ENCODE results near the gene APOBEC3G.

DNA sequence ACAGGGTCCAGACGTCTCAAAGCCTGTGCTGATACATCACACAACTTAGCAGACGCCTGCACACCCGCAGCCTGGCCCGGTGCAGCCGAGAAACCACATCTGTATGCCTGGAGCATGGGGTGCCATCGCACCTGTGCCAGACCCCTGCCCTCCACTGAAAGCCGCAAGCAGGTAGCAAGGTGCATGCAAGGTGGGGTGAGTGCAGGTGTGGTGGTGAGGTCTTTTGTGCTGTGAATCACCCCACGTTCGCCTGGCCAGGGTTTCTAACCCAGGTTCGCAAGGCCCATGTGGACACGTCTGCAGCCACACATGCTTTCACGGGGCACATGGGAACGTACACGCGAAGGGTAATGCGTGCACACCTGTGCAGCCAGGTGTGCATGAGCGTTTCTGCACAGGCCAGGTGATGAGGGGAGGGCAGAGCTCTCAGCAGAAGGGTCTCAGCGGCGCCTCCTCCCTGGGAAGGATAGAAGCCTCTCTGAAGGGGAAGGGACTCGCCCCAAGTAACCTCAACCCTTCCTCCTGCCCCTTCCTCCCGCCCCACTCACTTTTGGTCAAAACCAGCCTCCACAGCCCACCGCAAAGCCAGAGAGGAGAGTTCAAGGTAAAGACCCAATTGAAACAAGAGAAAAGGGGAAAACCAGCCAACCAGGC is 55.9 kb downstream of the APOBEC3G start:
- TF ChIP-seq, protein P1, sequence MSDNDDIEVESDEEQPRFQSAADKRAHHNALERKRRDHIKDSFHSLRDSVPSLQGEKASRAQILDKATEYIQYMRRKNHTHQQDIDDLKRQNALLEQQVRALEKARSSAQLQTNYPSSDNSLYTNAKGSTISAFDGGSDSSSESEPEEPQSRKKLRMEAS (IDR thresholded peaks at IDR 0.05; ENCODE audit: low read depth) = no peak
- TF ChIP-seq, protein P2, sequence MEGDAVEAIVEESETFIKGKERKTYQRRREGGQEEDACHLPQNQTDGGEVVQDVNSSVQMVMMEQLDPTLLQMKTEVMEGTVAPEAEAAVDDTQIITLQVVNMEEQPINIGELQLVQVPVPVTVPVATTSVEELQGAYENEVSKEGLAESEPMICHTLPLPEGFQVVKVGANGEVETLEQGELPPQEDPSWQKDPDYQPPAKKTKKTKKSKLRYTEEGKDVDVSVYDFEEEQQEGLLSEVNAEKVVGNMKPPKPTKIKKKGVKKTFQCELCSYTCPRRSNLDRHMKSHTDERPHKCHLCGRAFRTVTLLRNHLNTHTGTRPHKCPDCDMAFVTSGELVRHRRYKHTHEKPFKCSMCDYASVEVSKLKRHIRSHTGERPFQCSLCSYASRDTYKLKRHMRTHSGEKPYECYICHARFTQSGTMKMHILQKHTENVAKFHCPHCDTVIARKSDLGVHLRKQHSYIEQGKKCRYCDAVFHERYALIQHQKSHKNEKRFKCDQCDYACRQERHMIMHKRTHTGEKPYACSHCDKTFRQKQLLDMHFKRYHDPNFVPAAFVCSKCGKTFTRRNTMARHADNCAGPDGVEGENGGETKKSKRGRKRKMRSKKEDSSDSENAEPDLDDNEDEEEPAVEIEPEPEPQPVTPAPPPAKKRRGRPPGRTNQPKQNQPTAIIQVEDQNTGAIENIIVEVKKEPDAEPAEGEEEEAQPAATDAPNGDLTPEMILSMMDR (IDR thresholded peaks at IDR 0.05) = no peak
- no peak for TF ChIP-seq POLR2AphosphoS5 (IDR thresholded peaks at IDR 0.05; ENCODE audit: low read depth, low read length)
- no peak for TF ChIP-seq FOXJ3 (CRISPR knock-in tag; IDR thresholded peaks at IDR 0.05)
- TF ChIP-seq MXI1 (IDR thresholded peaks at IDR 0.05; ENCODE audit: low read depth, low read length) = no peak

Measured in SK-N-SH (cell line).